Stimulated activated CD8-positive, alpha-beta memory T cell treated with anti-CD3 and anti-CD28 coated beads, Interleukin-4, amount 100 ng/mL, for 48 hours (primary cell): ENCODE data around the gene COL8A2.
A peak's percentile ranks its signal among the peaks of the same experiment; 100 is the strongest.

Experiments used
- DNase-seq: peaks from one replicate; pipeline ENCODE4 v3.0.0-alpha.2; 2020

Gene COL8A2

GRCh38 chr1:36134505-36135329 lies 9.7 kb upstream of the COL8A2 start:
- peak; percentile 73 for DNase-seq

- no peak for DNase-seq
Measured at GRCh38 chr1:36134031-36134430, 9.0 kb upstream of the COL8A2 start.

GRCh38 chr1:36133484-36133883 lies 8.5 kb upstream of the COL8A2 start:
- no peak for DNase-seq

- no peak for DNase-seq
Measured at GRCh38 chr1:36132029-36132428, 7.0 kb upstream of the COL8A2 start.

GRCh38 chr1:36128905-36129206 lies 3.8 kb upstream of the COL8A2 start:
- DNase-seq = no peak

GRCh38 chr1:36128126-36128904 lies 3.3 kb upstream of the COL8A2 start:
- no peak for DNase-seq

GRCh38 chr1:36126797-36127500 lies 1.9 kb upstream of the COL8A2 start:
- no peak for DNase-seq

GRCh38 chr1:36126005-36126716 lies 1.1 kb upstream of the COL8A2 start:
- no peak for DNase-seq

GRCh38 chr1:36124404-36125128 lies 456 bp downstream of the COL8A2 start:
- DNase-seq = no peak

- DNase-seq = no peak
Measured at GRCh38 chr1:36123356-36123755, 1.7 kb downstream of the COL8A2 start.

GRCh38 chr1:36122062-36123030 lies 2.7 kb downstream of the COL8A2 start:
- no peak for DNase-seq

- DNase-seq = no peak
Measured at GRCh38 chr1:36119456-36119855, 5.6 kb downstream of the COL8A2 start.

- no peak for DNase-seq
Measured at GRCh38 chr1:36118447-36119204, 6.4 kb downstream of the COL8A2 start.

- DNase-seq = no peak
Measured at GRCh38 chr1:36116901-36117300, 8.1 kb downstream of the COL8A2 start.

GRCh38 chr1:36115931-36116330 lies 9.1 kb downstream of the COL8A2 start:
- DNase-seq = no peak

GRCh38 chr1:36115200-36115669 lies 9.8 kb downstream of the COL8A2 start:
- DNase-seq = no peak

GRCh38 chr1:36114371-36114770 lies 10.7 kb downstream of the COL8A2 start:
- no peak for DNase-seq

GRCh38 chr1:36112823-36113222 lies 12.2 kb downstream of the COL8A2 start:
- no peak for DNase-seq

- no peak for DNase-seq
Measured at GRCh38 chr1:36111151-36111550, 13.9 kb downstream of the COL8A2 start.

GRCh38 chr1:36109041-36109679 lies 15.9 kb downstream of the COL8A2 start:
- peak; percentile 55 for DNase-seq
